NCI-H748 (cell line): ENCODE results near the gene IPO13.

Experiments
- DNase-seq: peaks from one replicate; lab custom pipeline; 2025; ENCODE audit not compliant: unreplicated experiment; lab: John Stamatoyannopoulos, UW

The IPO13 gene, protein sequence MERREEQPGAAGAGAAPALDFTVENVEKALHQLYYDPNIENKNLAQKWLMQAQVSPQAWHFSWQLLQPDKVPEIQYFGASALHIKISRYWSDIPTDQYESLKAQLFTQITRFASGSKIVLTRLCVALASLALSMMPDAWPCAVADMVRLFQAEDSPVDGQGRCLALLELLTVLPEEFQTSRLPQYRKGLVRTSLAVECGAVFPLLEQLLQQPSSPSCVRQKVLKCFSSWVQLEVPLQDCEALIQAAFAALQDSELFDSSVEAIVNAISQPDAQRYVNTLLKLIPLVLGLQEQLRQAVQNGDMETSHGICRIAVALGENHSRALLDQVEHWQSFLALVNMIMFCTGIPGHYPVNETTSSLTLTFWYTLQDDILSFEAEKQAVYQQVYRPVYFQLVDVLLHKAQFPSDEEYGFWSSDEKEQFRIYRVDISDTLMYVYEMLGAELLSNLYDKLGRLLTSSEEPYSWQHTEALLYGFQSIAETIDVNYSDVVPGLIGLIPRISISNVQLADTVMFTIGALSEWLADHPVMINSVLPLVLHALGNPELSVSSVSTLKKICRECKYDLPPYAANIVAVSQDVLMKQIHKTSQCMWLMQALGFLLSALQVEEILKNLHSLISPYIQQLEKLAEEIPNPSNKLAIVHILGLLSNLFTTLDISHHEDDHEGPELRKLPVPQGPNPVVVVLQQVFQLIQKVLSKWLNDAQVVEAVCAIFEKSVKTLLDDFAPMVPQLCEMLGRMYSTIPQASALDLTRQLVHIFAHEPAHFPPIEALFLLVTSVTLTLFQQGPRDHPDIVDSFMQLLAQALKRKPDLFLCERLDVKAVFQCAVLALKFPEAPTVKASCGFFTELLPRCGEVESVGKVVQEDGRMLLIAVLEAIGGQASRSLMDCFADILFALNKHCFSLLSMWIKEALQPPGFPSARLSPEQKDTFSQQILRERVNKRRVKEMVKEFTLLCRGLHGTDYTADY

DNA sequence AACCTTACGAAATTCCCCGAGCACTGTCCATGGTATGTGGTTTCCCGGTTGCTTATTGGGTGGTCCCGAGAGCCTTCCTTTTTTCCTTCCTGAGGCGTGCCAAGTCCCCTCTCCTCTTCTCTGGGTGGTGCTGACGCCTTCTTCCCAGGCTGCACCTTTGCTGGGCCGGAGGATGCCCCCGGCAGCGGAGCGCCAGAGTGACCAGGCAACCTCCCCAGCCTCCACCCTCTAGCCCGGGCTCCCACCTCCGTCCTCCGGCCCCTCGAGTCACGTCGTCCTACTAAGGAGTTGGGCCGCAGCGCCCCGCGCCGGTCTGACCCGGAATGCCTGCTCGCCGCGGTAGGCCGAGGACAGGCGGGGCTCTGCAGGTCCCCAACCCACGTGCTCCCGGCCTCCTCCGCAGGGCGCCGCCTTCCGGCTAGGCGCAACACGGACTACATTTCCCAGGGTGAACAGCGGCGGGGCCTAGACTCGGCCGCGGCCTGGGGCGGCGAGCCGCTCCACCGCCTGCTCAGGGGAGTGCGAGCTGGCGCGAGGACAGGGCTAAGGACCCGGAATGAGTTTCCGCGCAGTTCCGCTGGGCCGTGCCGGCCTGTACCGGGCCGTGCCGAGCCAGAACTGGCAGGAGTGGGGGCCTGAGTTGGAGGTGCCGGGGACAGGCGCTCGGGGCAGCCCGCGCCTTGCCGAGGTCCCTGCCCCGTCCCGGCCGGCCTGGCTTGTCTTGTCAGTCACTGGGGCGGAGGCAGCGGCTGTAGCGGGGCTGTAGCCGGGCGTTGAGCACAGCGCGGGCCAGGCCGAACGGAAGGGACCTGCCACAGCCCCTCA, at the start of gene IPO13:
Gene IPO13 (plus strand): TSS at position 715 of the 825 bp plus-strand sequence. CDS start 651 bp downstream, outside the sequence.
- DNase-seq: peak; percentile 99

DNA sequence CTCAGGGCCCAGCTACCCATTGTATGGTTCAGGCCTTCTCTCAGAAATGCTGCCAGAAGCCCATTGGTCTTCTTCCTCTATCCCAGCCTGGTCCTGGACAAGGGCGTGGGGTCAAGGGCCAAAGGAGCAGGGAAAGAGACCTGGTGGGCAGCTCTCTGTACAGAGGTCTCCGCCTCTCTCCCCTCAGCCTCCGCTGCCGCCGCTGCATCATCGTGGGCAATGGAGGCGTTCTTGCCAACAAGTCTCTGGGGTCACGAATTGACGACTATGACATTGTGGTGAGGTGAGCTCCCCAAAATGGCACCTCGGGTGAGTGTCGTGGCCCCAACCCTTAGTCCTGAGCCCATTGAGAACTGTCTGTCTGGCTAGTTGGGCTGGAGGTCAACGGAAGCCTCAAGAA, 47.8 kb upstream of the IPO13 start:
- DNase-seq: no peak

DNA sequence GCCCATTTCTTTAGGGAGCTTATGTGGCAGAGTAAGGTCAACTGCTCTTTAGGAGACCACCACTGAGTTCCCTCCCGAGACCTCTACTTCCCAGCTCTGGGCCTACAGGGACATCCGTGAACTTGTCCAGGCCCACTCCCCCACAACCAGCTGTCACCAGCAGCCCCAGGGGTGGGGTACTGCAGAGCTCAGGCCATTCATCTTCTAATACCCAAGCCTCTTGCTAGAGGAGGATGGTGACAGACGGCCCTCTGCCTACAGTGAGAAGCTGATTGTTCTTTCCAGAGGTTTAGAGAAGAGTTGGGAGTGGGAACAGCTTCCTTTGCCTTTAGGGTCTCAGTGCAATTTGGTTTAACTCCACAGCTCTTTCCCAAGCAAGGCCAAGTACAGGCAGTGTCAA, 46.4 kb upstream of the IPO13 start:
- DNase-seq: no peak

DNA sequence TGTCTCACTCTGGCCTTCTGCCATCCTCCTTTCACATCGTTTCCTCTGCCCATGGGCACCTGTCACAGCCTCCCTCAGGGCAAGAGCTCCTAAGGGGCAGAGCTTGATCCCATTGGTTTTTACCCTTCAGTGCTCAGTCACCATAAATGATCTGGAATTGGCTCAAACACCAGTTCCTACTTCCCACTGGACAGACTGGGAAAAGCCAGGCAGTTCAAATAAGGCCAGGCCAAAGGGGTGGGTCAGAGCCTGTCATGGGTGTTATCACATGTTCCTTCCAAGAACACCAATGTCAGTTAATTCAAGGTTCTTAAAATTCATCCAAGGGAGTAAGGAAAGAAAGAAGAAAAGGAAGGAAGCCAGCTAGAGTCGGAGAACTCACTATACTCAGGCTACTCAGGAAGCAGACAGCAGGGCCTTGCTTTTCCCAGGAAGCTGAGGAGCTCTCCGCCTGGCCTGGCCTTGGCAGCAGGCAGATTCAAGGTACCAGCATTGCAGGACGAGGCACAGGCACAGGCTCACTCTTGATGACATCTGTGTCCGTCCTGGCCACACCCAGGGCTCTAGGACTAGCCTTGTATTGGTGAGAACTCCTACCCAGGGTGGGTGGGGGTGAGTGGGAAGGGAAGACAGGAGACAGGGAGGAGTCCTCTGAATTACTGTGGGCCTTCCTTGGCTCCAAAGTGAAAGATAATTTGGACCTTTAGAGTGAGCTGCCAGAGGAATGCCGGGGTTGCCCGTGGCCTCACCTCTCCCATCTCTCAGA, 45.4 kb upstream of the IPO13 start:
- DNase-seq: no peak

DNA sequence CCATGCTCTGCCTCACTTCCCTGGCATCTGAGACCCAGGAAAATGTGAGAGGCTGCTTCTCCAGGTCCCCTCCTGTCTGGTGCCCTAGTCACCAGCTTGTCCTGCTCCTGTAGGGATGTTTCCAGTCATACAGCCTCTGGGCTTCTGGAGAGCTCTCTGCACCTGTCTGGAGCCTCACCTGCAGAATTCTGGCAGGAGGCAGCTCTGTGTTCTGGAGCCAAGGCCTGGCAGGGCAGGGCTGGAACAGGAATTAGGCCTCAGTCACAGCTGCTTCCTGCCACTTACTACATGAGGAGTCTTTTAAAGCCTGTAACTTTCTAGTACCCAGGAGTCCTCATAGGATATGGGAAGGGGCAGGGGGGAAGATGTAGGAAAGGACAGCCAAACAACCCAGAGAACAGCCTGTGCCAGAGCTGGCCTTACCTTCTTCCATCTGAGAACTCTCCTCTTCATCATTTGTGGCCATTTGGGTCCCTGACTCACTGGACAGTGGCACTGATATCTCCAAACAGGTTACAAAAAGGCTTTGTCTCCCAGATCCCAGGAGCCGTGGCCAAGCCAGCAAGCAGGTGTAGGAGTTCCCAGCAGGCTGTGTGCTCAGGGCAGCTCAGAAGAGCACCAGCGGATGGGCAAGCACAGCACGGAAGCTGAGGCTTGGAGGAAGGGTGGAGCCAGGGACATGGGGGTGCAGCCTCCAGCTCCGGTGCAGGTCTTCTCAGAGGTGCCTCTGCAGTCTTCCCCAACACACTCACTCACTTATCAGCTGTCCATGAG, 44.5 kb upstream of the IPO13 start:
- no peak for DNase-seq

DNA sequence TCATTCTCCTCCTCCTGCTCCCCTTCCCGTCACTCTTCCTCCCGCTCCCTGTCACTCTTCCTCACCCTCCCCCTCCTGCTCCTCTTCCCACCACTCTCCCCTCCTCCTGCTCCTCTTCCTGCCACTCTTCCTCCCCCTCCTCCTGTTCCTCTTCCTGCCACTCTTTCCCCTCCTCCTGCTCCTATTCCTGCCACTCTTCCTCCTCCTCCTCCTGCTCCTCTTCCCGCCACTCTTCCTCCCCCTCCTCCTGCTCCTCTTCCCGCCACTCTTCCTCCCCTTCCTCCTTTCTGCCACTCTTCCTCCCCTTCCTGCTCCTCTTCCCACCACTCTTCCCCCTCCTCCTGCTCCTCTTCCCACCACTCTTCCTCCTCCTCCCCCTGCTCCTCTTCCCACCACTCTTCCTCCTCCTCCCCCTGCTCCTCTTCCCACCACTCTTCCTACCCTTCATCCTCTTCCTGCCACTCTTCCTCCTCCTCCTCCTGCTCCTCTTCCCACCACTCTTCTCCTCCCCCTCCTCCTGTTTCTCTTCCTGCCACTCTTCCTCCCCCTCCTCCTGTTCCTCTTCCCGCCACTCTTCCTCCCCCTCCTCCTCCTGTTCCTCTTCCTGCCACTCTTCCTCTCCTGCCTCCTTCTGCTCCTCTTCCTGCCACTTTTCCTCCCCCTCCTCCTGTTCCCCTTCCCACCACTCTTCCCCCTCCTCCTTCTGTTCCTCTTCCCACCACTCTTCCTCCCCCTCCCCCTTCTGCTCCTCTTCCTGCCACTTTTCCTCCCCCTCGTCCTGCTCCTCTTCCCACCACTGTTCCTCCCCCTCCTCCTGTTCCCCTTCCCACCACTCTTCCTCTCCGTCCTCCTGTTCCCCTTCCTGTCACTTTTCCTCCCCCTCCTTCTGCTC, 41.8 kb upstream of the IPO13 start:
- DNase-seq: no peak

DNA sequence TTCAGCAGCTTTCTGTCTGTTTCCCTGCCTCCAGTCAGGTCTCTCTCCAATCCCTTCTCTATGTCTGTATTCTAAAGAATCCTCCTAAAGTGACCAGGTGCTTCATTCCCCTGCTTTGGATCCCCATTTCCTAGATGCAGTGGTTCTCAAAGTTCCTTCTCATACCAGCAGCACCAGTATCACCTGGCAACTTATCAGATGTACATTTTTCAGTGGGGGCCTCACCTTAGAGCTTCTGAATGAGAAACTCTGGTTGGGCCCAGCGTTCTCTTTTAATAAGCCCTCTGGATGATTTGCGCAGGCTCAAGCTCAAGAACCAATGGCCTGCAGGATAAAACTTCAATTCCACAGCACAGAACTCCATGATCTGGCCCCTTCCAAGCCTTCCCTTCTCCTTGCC, 38.5 kb upstream of the IPO13 start:
- DNase-seq: no peak

DNA sequence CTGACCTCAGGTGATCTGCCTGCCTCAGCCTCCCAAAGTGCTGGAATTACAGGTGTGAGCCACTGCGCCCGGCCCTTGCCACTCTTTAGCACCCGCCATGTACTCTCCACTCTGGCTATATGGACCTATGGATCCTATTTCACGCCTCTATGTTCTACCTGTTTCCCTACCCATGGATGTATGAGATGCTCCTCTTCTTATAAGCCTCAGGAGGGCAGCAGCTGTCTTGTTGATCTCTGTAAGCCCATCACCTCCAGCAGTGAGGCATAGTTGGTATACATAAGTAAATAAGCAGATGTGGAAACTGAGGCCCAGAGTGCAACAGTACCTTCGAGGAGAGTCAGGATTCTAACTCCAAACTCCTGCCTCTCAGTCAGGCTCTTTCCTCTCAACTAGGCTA, 37.9 kb upstream of the IPO13 start:
- no peak for DNase-seq

DNA sequence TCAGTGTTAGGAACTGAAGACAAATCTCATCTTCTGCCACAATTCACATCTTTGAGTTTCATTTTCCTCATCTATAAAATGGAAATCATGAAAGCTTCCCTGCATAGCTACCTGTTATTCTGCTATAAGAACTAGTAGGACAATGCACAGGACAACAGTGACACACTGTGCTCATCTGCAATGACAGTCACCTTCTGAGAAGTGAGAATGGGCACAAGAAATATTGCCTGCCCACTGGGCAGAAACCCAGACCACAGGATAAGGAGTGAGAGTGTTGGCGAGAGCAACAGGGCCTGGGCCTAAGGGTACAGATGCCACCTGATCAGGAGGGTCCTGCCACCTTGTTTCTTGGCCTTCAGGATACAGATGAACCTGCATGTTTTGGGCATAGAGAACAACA, 36.4 kb upstream of the IPO13 start:
- DNase-seq: peak; percentile 17

DNA sequence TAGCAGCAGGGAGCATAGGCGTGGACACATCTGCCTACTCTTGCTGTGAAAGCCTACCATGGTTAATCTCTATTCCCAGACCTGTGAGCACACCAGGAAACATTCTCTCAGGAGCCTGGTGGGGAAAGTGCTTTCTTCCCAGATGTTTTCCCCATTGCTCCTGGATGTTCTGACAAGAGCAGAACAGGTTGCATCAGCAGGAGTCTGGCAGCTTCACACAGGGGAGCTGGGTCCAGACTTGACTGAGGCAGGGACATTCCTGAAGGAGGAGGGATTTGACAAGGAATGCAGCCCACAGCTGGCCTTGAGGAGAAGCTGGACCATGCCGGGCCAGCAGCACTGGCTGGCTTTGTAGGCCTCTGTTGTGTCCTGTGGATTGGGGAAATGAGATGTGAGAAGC, 34.1 kb upstream of the IPO13 start:
- no peak for DNase-seq

DNA sequence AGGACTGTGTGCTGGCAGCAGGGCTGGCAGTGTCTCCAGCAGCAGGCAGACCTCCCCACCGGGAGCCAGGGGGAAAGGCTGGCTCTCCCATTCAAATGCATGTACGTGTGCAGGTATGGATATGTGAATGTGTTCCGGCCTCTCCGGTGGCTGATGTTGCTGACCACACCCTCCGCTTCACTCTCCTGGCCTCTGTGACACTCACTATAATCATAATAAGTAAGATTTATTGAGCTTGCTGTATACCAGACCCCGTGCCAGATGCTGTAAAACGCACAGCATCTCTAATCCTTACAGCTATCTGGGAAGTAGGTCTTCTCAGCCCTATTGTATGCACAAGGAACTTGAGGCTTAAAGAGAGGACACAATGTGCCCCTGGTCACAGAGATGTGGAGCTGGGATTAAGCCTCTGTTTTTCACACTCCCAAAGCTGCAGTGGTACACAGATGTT, 33.7 kb upstream of the IPO13 start:
- no peak for DNase-seq

DNA sequence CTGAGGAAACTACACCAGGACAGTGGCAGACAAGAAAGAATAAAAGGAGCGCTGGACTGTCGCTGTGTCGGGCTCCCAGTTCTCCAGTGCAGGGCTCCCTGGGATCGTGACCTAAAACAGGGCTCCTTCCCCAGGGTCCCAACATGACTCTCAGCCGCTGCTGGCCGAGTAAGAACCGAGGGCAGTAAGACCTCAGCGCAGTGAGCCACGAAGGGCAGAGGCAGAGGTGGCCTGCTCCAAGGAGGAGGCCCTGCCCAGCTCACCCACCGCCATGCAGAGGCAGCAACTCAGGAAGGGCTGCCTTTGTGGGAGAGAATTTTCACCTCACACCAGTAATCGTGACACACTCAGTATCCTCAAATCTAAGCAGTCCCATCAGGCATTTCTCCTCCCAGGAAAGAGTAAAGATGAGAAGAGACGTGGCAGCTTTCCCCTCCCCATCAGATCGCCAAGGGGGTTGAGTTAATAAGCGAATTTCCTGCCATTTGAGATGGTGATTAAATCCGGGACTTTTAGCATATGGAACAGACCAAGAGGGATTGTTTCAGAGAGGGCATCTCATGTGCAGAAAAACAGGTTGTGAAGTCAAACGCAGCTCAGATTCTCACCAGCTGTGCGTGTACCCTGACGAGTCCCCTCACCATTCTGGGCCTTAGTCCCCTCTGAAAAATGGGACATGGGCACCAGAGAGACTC, 32.9 kb upstream of the IPO13 start:
- no peak for DNase-seq

DNA sequence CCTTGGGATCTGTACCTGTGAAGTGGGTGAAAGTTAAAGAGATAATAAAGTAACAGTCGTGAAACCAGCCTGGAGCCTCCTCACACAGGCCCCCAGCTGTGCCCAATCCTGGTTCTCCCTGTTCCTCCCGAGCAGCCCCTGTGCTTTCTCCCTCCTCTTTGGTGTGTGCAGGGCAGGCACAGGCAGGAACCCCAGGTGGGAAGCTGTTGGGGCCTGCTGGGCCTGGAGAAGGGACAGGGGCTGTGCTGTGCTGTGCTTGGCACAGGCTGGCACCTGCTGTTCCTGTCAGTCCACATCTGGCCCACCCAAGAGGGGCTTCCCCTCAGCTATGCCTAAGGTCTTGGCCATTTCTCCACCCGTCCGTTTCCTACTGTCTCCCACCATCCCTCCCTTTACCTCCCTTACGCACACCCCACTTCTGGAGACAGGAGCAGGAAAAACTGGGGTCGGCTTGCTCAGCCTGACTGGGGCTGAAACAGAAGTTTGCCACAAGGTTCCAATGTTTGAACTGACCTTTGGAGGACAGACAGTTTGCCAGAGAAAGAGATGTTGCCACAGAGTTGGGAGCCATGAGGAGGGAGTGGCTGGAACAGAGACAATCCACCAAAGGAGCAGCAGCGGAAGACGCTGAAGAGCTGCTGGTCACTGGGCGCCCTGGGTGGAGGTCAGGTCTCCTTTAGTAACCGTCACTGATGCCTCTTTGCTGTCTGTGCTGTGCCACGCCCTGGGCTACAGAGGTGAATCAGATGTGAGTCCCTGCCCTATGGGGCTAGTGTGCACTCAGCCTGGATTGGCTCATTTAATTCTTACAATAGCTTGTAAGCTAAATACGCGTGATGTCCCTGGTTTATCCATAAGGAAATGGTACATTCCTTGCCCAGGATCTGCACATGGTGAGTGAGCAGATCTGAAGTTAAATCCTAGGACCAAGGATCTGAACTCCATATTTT, 31.9 kb upstream of the IPO13 start:
- DNase-seq: no peak

DNA sequence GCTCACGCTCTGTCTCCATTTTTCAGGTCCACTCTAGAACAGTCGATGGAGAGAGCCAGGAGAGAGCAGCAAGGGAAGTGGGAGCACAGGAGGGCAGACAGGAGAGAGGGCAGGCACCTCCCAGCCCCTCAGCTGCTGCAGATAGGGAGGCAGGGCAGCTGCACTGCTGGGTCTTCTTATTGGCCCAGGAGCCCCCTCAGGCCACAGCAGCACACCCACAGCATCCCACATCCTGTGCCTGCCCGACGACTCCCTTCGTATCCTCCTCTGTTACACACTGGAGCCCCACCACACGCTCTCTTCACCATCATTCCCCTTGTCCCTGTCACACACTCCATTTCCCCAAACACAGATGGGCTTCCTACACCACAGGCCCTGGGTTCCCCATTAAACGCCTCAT, 26.8 kb upstream of the IPO13 start:
- no peak for DNase-seq

DNA sequence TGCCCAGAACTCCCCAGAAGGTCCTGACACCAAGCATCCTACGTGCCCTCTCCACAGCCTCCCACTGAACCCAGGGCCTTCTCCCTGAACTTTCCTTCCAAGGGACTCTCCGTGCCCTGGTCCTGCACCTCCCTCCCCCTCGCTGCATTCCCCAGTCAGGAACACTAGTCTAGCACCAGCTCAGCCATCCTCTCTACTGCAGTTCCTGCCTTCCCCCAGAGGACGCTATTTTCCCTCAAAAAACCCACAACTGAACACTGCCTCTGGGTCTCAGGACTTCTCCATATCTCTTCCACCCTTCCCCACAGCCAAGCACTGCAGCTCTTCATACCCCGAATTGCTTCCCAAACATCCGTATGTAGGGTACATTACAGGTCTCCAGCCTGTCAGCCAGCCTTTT, 25.7 kb upstream of the IPO13 start:
- DNase-seq: no peak

DNA sequence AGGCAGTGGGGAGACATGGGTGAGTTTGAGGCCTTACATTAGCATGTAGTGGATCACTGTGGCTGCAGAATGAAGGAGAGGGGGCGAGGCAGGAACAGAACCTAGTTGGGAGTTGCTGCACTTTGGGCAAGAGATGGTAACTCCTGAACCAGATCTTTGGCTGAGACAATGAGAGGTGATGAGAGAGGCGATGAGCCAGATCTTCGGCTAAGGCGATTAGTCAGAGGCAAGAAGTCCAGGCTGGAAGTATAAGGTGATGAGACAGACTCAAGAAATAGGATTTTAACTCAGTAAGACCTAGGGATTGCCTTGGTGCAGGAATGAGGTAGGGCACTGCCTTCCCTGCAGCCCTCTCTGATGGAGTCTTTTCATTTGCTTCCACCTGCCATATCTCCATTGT, 22.2 kb upstream of the IPO13 start:
- DNase-seq: no peak

DNA sequence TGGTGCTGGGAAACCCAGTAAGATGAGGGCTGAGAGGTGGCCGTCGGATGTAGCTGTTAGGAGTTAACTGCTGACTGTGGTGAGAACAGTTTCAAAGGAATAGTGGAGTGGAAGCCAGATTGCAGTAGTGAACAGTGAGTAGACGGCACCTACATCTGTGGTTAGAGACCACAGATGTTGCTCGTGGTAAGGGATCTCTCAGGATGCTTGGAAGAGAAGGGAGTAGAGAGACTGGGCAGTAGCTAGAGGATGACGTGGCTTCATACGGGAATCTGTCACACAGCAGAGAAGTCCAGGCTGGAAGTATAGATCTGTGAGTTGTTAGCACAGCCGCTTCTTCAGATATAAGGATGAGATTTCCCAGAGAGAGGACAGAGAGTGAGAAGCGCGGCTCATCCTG, 20.9 kb upstream of the IPO13 start:
- peak; percentile 26 for DNase-seq
